ENCODE data around the gene PDZD7. TPM values are rescaled to one million over a fixed set of nuclear protein-coding genes. Genes with fewer than 3 reads are reported as not detected.
"Not testable (repeated sequence)": the region's sequence is repeated elsewhere in the genome, so short reads cannot be mapped to it uniquely, and the experiment has no call there.

The PDZD7 gene
- total RNA-seq, 2 experiments from 2014 or later, result 1.1 to 1.9 TPM

GRCh38 chr10:100980711-100981110 is 50.2 kb downstream of the PDZD7 start:
- Mint-ChIP-seq H3K36me3 (ENCODE audit: low read depth) (peaks cover 3% of the 10 kb centered on the region), H3K4me1 (peaks cover 3% of the 10 kb centered on the region), H3K4me3 (no peak overlapping the region), H3K27ac (no peak overlapping the region), H3K9me3 (no peaks in the 10 kb centered on the region), H3K27me3 (no peaks in the 10 kb centered on the region)
- DNase-seq, result no peak
- POLR2A ChIA-PET, result no interaction called here
- CTCF ChIA-PET, result interaction anchor here (0.9 kb wide), 1 partner anchor 26 kb away, joined by 3 read pairs; no protein-coding TSS in a partner anchor

- CTCF ChIA-PET, result no interaction called here
- Mint-ChIP-seq H3K27me3 (no peaks in the 10 kb centered on the region), H3K4me1 (no peaks in the 10 kb centered on the region), H3K4me3 (no peak overlapping the region), H3K9me3 (no peaks in the 10 kb centered on the region), H3K27ac (no peak overlapping the region), H3K36me3 (ENCODE audit: low read depth) (peaks cover 3% of the 10 kb centered on the region)
- no peak for DNase-seq
- POLR2A ChIA-PET, result no interaction called here
These were observed 50.6 kb downstream of the PDZD7 start for GRCh38 chr10:100980311-100980710.

GRCh38 chr10:100979791-100980272 is 51.1 kb downstream of the PDZD7 start:
- POLR2A ChIA-PET, result no interaction called here
- Mint-ChIP-seq H3K36me3 (ENCODE audit: low read depth) (peaks cover 3% of the 10 kb centered on the region), H3K27ac (no peak overlapping the region), H3K4me1 (no peaks in the 10 kb centered on the region), H3K27me3 (no peaks in the 10 kb centered on the region), H3K9me3 (no peaks in the 10 kb centered on the region), H3K4me3 (no peak overlapping the region)
- CTCF ChIA-PET, result no interaction called here
- DNase-seq, result no peak

GRCh38 chr10:100978901-100979195 is 52.1 kb downstream of the PDZD7 start:
- Mint-ChIP-seq H3K9me3 (no peaks in the 10 kb centered on the region), H3K4me1 (no peaks in the 10 kb centered on the region), H3K27me3 (no peaks in the 10 kb centered on the region), H3K4me3 (no peak overlapping the region), H3K27ac (no peak overlapping the region), H3K36me3 (ENCODE audit: low read depth) (peaks cover 3% of the 10 kb centered on the region)
- ChIA-PET CTCF (no interaction called here), POLR2A (no interaction called here)
- peak; percentile 3 for DNase-seq

GRCh38 chr10:100978121-100978900 is 52.6 kb downstream of the PDZD7 start:
- DNase-seq, result peak; percentile 10
- ChIA-PET CTCF (no interaction called here), POLR2A (no interaction called here)
- Mint-ChIP-seq H3K9me3 (no peaks in the 10 kb centered on the region), H3K27ac (no peak overlapping the region), H3K36me3 (ENCODE audit: low read depth) (peaks cover 3% of the 10 kb centered on the region), H3K4me1 (no peaks in the 10 kb centered on the region), H3K4me3 (no peak overlapping the region), H3K27me3 (no peaks in the 10 kb centered on the region)

GRCh38 chr10:100977436-100977835 is 53.5 kb downstream of the PDZD7 start:
- no peak for DNase-seq
- Mint-ChIP-seq H3K36me3 (ENCODE audit: low read depth) (peaks cover 3% of the 10 kb centered on the region), H3K4me3 (no peak overlapping the region), H3K9me3 (no peaks in the 10 kb centered on the region), H3K27me3 (no peaks in the 10 kb centered on the region), H3K27ac (no peak overlapping the region), H3K4me1 (no peaks in the 10 kb centered on the region)
- POLR2A ChIA-PET, result interaction anchor here (1.5 kb wide), 1 partner anchor 10 kb away, joined by 3 read pairs; the partner anchor contains the start of genes MRPL43 and TWNK
- CTCF ChIA-PET, result interaction anchor here (1.0 kb wide), 1 partner anchor 73 kb away, joined by 3 read pairs; no protein-coding TSS in a partner anchor

- ChIA-PET CTCF (interaction anchor here (1.0 kb wide), 1 partner anchor 73 kb away, joined by 3 read pairs; no protein-coding TSS in a partner anchor), POLR2A (interaction anchor here (1.5 kb wide), 1 partner anchor 10 kb away, joined by 3 read pairs; the partner anchor contains the start of genes MRPL43 and TWNK)
- Mint-ChIP-seq H3K27ac (no peak overlapping the region), H3K4me3 (no peak overlapping the region), H3K36me3 (ENCODE audit: low read depth) (no peaks in the 10 kb centered on the region), H3K27me3 (no peaks in the 10 kb centered on the region), H3K4me1 (no peaks in the 10 kb centered on the region), H3K9me3 (no peaks in the 10 kb centered on the region)
- DNase-seq, result peak; percentile 4
These were observed 54.0 kb downstream of the PDZD7 start for GRCh38 chr10:100976906-100977305.

DNA sequence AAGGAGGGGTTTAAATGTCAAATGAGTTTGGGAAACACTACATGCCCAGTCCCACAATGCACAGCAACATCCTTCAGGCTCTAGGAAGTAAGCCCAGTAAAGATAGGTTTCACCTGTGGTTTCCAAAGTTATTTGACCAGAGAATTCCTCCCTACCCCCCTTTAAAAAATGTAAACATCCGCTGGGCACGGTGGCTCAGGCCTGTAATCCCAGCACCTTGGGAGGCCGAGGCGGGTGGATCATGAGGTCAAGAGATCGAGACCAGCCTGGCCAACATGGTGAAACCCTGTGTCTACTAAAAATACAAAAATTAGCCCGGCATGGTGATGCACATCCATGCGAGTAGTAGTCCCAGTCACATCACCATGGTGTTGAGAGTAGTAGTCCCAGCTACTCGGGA is 55.5 kb downstream of the PDZD7 start:
- DNase-seq, result peak; percentile 6
- H3K27me3 Mint-ChIP-seq; H3K4me1 Mint-ChIP-seq; H3K27ac Mint-ChIP-seq; H3K9me3 Mint-ChIP-seq; POLR2A ChIA-PET; H3K36me3 Mint-ChIP-seq (ENCODE audit: low read depth); H3K4me3 Mint-ChIP-seq: not testable (repeated sequence)
- CTCF ChIA-PET, result interaction anchor here (1.9 kb wide), 1 partner anchor 23 kb away, joined by 6 read pairs; no protein-coding TSS in a partner anchor

GRCh38 chr10:100972904-100973535 is 57.9 kb downstream of the PDZD7 start:
- peak; percentile 10 for DNase-seq
- peaks cover 11% of the 10 kb centered on the region for H3K4me1 Mint-ChIP-seq
- CTCF ChIA-PET, result interaction anchor here (1.3 to 1.7 kb wide), 2 partner anchors 24 to 46 kb away, joined by 4 read pairs; no protein-coding TSS in a partner anchor
- peak overlapping the region; percentile 26 for H3K27ac Mint-ChIP-seq
- H3K9me3 Mint-ChIP-seq, result no peaks in the 10 kb centered on the region
- POLR2A ChIA-PET, result no interaction called here
- H3K36me3 Mint-ChIP-seq (ENCODE audit: low read depth), result no peaks in the 10 kb centered on the region
- H3K4me3 Mint-ChIP-seq, result no peak overlapping the region
- H3K27me3 Mint-ChIP-seq, result no peaks in the 10 kb centered on the region

- Mint-ChIP-seq H3K4me3 (no peak overlapping the region), H3K27ac (peak overlapping the region; percentile 26), H3K27me3 (no peaks in the 10 kb centered on the region), H3K9me3 (no peaks in the 10 kb centered on the region), H3K4me1 (peaks cover 11% of the 10 kb centered on the region), H3K36me3 (ENCODE audit: low read depth) (no peaks in the 10 kb centered on the region)
- DNase-seq, result peak; percentile 12
- ChIA-PET CTCF (interaction anchor here (1.3 kb wide), 1 partner anchor 25 kb away, joined by 4 read pairs; no protein-coding TSS in a partner anchor), POLR2A (no interaction called here)
These were observed 58.6 kb downstream of the PDZD7 start for GRCh38 chr10:100972115-100972903.

DNA sequence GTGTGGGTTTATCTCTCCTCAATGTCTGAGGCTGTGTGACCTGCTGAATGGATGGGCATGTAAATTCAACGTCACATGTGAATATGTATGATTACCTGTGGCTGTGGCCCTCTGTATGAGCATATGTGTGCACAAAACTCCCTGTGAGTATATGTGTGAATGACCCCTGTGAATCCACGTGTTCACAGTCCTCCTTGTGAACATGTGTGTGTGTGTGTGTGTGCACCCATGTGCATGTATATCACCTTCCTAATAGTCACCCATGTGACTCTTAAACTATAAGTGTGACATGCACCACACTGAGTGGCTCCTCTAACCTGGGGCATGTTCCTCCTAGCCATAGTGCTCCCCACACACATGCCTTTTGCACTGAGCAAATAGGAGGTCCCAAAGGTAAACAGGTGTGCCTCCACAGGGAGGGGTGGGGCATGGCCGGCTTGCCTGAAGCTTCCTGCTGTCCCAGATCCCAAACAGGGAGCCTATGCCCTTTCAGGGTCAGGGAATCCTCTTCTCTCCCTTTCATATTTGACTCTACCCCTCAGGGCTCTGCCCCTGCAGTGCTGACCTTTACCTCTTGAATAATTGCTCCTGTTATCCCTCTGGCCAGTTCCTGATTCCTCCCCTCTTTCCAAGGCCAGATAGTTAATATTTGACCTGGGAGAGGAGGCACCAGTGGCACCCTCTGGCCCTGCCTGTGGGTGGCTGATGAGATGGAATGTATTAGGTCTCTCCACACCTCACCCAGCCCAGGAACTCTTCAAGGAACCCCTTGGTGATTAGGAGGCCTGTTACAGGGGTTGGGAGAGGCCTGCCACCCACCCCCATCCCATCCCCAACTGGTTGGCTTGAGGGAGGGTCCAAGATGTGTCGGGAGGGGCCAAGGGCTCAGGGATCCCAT is 59.8 kb downstream of the PDZD7 start:
- Mint-ChIP-seq H3K4me1 (peaks cover 11% of the 10 kb centered on the region), H3K27me3 (no peaks in the 10 kb centered on the region)

More for the DNA sequence above, 59.8 kb downstream of the PDZD7 start:
- POLR2A ChIA-PET, result no interaction called here
- Mint-ChIP-seq H3K4me3 (no peak overlapping the region), H3K36me3 (ENCODE audit: low read depth) (no peaks in the 10 kb centered on the region), H3K9me3 (no peaks in the 10 kb centered on the region), H3K27ac (no peak overlapping the region)
- CTCF ChIA-PET, result interaction anchor here (0.7 kb wide), 1 partner anchor 58 kb away, joined by 3 read pairs; no protein-coding TSS in a partner anchor
- peak; percentile 13 for DNase-seq

All from activated CD4-positive, alpha-beta memory T cell treated with anti-CD3 and anti-CD28 coated beads, Interleukin-2, amount 10 ng/mL, durations not matched to agents 7 days and 5 days (primary cell).